Measurements from ENCODE around the gene DRC1. TPM values are rescaled to one million over a fixed set of nuclear protein-coding genes. Genes with fewer than 3 reads are reported as not detected.

Gene DRC1
- total RNA-seq, 3 donors from 2014 or later = not detected

- intact Hi-C loops (cut with DNase I; ENCODE audit: low total_unique reads) = no loop called here
- no peaks in the 10 kb centered on the region for H3K4me1 ChIP-seq
Measured at GRCh38 chr2:26472821-26473655, 71.3 kb downstream of the DRC1 start.

GRCh38 chr2:26473796-26474195 lies 72.1 kb downstream of the DRC1 start:
- H3K27me3 ChIP-seq = no peaks in the 10 kb centered on the region
- H3K4me3 ChIP-seq = no peak overlapping the region
- peaks cover 6 to 12% of the 10 kb centered on the region in 2 donors for H3K9me3 ChIP-seq
- no peak for DNase-seq (ENCODE audit: low spot score in 2 of 2)
- TF ChIP-seq, protein P1, sequence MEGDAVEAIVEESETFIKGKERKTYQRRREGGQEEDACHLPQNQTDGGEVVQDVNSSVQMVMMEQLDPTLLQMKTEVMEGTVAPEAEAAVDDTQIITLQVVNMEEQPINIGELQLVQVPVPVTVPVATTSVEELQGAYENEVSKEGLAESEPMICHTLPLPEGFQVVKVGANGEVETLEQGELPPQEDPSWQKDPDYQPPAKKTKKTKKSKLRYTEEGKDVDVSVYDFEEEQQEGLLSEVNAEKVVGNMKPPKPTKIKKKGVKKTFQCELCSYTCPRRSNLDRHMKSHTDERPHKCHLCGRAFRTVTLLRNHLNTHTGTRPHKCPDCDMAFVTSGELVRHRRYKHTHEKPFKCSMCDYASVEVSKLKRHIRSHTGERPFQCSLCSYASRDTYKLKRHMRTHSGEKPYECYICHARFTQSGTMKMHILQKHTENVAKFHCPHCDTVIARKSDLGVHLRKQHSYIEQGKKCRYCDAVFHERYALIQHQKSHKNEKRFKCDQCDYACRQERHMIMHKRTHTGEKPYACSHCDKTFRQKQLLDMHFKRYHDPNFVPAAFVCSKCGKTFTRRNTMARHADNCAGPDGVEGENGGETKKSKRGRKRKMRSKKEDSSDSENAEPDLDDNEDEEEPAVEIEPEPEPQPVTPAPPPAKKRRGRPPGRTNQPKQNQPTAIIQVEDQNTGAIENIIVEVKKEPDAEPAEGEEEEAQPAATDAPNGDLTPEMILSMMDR (IDR thresholded peaks at IDR 0.05) = no peak
- TF ChIP-seq POLR2AphosphoS5 (IDR thresholded peaks at IDR 0.05) = no peak
- no peak for TF ChIP-seq POLR2A (IDR thresholded peaks at IDR 0.05)
- intact Hi-C loops (cut with DNase I; ENCODE audit: low total_unique reads) = no loop called here
- no peaks in the 10 kb centered on the region for H3K4me1 ChIP-seq
- no peaks in the 10 kb centered on the region for H3K36me3 ChIP-seq
- H3K27ac ChIP-seq = no peak overlapping the region

More at GRCh38 chr2:26472821-26473655, 71.3 kb downstream of the DRC1 start:
- no peak overlapping the region for H3K4me3 ChIP-seq
- peaks cover 6 to 12% of the 10 kb centered on the region in 2 donors for H3K9me3 ChIP-seq
- H3K27ac ChIP-seq = no peak overlapping the region
- TF ChIP-seq, protein P1 (IDR thresholded peaks at IDR 0.05) = no peak
- no peak for TF ChIP-seq POLR2A (IDR thresholded peaks at IDR 0.05)
- no peak for DNase-seq (ENCODE audit: low spot score in 2 of 2)
- no peaks in the 10 kb centered on the region for H3K27me3 ChIP-seq
- H3K36me3 ChIP-seq = no peaks in the 10 kb centered on the region

GRCh38 chr2:26474261-26474785 lies 72.6 kb downstream of the DRC1 start:
- H3K4me1 ChIP-seq = no peaks in the 10 kb centered on the region
- TF ChIP-seq, protein P1 (IDR thresholded peaks at IDR 0.05) = no peak
- TF ChIP-seq POLR2AphosphoS5 (IDR thresholded peaks at IDR 0.05) (no peak), POLR2A (IDR thresholded peaks at IDR 0.05) (no peak)

GRCh38 chr2:26475037-26475436 lies 73.3 kb downstream of the DRC1 start:
- intact Hi-C loops (cut with DNase I; ENCODE audit: low total_unique reads) = no loop called here
- Histone ChIP-seq H3K27ac (no peak overlapping the region), H3K9me3 (peaks cover 0 to 1% of the 10 kb centered on the region in 2 donors), H3K27me3 (no peaks in the 10 kb centered on the region), H3K4me3 (no peak overlapping the region), H3K4me1 (no peaks in the 10 kb centered on the region), H3K36me3 (no peaks in the 10 kb centered on the region)
- TF ChIP-seq, protein P1 (IDR thresholded peaks at IDR 0.05) = no peak
- TF ChIP-seq POLR2AphosphoS5 (IDR thresholded peaks at IDR 0.05) = no peak
- TF ChIP-seq POLR2A (IDR thresholded peaks at IDR 0.05) = no peak
- DNase-seq (ENCODE audit: low spot score in 2 of 2) = no peak

More at GRCh38 chr2:26474261-26474785, 72.6 kb downstream of the DRC1 start:
- no peak for DNase-seq (ENCODE audit: low spot score in 2 of 2)
- Histone ChIP-seq H3K27me3 (no peaks in the 10 kb centered on the region), H3K27ac (no peak overlapping the region), H3K36me3 (no peaks in the 10 kb centered on the region), H3K9me3 (peaks cover 3 to 8% of the 10 kb centered on the region in 2 donors), H3K4me3 (no peak overlapping the region)
- intact Hi-C loops (cut with DNase I; ENCODE audit: low total_unique reads) = no loop called here

DNA sequence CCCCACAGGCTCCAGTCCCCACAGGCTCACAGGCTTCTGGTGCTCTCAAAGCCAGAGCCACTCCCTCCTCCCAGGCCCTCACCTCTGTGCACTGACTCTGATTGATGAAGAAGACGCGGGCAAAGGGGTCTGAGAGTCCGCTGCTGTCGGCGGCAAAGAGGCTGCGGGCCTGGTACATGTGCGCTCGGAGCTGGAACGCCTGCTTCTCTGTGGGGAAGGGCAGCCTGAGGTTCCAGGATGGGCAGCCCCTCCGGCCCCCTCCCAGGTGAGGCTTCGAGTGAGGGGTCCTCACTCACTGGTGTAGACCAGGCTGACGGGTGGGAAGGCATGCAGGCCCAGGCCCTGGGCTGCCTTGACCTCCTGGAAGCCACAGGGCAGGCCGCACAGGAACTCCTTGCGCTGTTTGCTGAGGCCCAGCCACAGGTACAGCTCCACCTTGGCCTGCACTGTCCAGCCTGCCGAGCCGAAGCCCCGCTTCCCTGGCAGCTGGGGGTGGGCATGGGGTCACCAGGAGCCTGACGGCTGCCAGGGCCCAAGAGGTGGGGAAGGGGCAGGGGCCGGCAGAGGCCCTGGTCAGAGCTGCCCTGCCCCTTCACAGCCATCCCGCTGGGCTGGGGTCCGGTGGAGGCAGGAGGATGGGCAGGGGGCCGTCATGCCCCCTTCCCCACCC lies 74.2 kb downstream of the DRC1 start:
- DNase-seq (ENCODE audit: low spot score in 2 of 2) = no peak
- intact Hi-C loops (cut with DNase I; ENCODE audit: low total_unique reads) = no loop called here
- Histone ChIP-seq H3K27ac (no peak overlapping the region), H3K9me3 (no peaks in the 10 kb centered on the region), H3K4me3 (no peak overlapping the region), H3K27me3 (no peaks in the 10 kb centered on the region), H3K36me3 (no peaks in the 10 kb centered on the region), H3K4me1 (no peaks in the 10 kb centered on the region)
- TF ChIP-seq, protein P1 (IDR thresholded peaks at IDR 0.05) = no peak
- TF ChIP-seq POLR2A (IDR thresholded peaks at IDR 0.05) = no peak
